ENCODE results near the gene ROGDI.

The ROGDI gene

DNA sequence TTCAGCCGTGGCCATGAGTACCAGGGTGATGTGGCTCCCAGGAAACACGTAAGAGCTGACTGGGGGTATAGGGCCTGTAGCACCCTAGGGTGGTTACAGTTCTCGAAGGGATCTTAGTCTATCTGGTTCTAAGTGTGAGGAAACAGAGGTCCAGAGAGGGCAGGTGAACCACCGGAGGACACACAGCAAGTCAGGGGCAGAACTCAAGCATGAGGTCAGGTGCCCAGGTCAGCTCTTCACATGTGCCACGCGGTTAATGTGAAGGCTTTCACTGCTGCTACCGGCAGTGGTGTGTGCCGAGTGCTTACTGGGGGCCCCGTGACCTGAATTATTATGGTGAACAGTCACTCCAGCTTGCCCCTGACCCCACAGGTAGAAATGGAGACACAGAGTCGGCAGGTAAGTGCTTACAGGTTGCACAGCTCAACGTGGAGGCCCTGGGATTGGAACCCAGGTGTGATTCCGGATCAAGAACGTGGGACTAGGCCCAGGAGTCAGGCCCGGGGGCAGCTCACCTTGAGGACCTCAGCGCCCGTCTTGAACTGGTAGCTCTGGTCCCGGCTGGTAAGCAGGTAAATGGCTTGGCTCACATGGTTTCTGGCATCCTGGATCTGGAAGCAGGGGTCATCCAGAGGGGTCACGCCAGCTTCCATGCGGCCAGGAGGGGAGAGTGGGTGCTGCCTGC is 3.1 kb downstream of the ROGDI start:
- no peak overlapping the region for H3K4me2 ChIP-seq (ENCODE audit: insufficient read depth, low read length, poor library complexity, severe bottlenecking)
- H2BK5ac ChIP-seq (ENCODE audit: low read length), result no peak overlapping the region
- H3K23ac ChIP-seq (ENCODE audit: low read depth, low read length, poor library complexity), result peak overlapping the region; percentile 65
- H3K27ac ChIP-seq (replicated peaks; ENCODE audit: low read length), result no peak overlapping the region
- peaks cover 15 to 19% of the 10 kb centered on the region in 2 donors for H3K36me3 ChIP-seq (replicated peaks in 1 of 2; ENCODE audit: control insufficient read depth in 2 of 2, insufficient read depth in 2 of 2, low read length in 2 of 2)
- H3K14ac ChIP-seq (ENCODE audit: low read length), result no peak overlapping the region
- peak overlapping the region; percentile 40 for H2AK5ac ChIP-seq (ENCODE audit: low read depth, low read length)
- H2BK15ac ChIP-seq (ENCODE audit: low read length), result no peak overlapping the region
- no peaks in the 10 kb centered on the region for H3K27me3 ChIP-seq (ENCODE audit: control insufficient read depth in 3 of 3, insufficient read depth in 3 of 3, low read depth in 1 of 3, low read length in 3 of 3)
- no peak overlapping the region for H2BK120ac ChIP-seq (ENCODE audit: low read depth, low read length)
- no peaks in the 10 kb centered on the region for H3K9me3 ChIP-seq (replicated peaks in 1 of 2; ENCODE audit: control insufficient read depth in 2 of 2, insufficient read depth in 1 of 2, low read depth in 1 of 2, low read length in 2 of 2)
- peaks cover 5 to 14% of the 10 kb centered on the region in 2 donors for H3K4me1 ChIP-seq (ENCODE audit: control insufficient read depth in 2 of 2, insufficient read depth in 1 of 2, low read depth in 1 of 2, low read length in 2 of 2)
- peaks cover 2% of the 10 kb centered on the region for H3K79me1 ChIP-seq (ENCODE audit: low read depth, low read length)
- no peak for DNase-seq (ENCODE audit: low spot score)
- H2BK12ac ChIP-seq (ENCODE audit: low read length), result peak overlapping the region; percentile 10
- H4K8ac ChIP-seq (ENCODE audit: low read depth, low read length), result no peak overlapping the region
- no peak overlapping the region for H4K91ac ChIP-seq (ENCODE audit: low read depth, low read length, poor library complexity)
- H3K9ac ChIP-seq (ENCODE audit: low read depth, low read length, poor library complexity), result no peak overlapping the region
- H3K18ac ChIP-seq (ENCODE audit: low read length), result no peak overlapping the region
- H2AFZ ChIP-seq (ENCODE audit: low read length), result no peak overlapping the region
- WGBS, 2 donors (ENCODE audit: extremely low coverage in 2 of 2, insufficient read length in 2 of 2, insufficient replicate concordance in 1 of 2), result no CpG with 5 or more reads among the region's 19 CpGs
- H3K4ac ChIP-seq (ENCODE audit: low read length), result no peak overlapping the region
- H3K4me3 ChIP-seq (ENCODE audit: low read length in 2 of 2), result no peak overlapping the region

DNA sequence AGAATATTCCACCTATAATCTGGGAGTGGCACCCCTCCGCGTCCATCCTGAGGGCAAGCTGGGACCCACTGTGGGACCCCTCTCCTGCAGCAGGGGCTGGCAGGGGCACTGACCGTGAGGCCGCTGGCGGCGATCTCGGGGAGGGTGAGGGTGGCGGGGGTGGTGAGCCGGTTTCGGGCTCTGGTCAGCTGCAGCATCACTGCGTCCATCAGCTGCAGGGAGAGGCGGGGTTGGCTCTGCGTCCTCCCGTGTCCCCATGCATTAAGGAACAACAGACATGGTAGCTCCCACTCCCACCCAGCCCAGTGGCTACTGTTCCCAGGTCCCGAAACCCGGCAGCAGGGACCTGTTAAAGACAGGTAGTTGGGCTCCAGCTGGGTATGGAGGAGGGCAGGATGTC is 4.0 kb downstream of the ROGDI start:
- Histone ChIP-seq H3K79me1 (ENCODE audit: low read depth, low read length) (peaks cover 2% of the 10 kb centered on the region), H3K4me3 (ENCODE audit: low read length in 2 of 2) (no peak overlapping the region)
- no peak for DNase-seq (ENCODE audit: low spot score)

DNA sequence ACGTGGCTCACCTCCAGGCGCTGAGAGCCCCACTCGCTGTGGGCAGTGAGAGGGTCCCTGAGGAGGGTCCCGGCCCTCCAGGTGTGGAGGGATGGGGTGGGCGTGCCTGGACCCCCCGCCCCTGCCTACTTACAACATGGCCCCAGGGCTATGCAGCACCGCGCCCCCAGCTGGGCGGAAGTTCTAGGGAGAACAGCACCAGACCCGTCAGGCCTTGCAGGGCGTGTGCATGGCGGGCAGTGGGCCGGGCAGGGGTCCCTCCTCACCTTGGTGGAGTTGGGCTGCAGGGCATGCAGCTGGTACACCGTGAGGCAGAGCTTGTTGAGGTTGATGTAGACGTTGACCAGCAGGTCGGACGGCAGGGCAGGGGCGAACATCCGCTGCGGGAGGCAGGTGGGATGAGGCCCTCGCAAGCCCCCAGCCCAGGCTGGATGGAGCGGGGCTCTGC is 4.6 kb downstream of the ROGDI start:
- H2AFZ ChIP-seq (ENCODE audit: low read length), result no peak overlapping the region
- no peak overlapping the region for H3K4ac ChIP-seq (ENCODE audit: low read length)
- no peak overlapping the region for H2BK120ac ChIP-seq (ENCODE audit: low read depth, low read length)
- H3K18ac ChIP-seq (ENCODE audit: low read length), result no peak overlapping the region
- peak overlapping the region; percentile 82 for H3K14ac ChIP-seq (ENCODE audit: low read length)
- H3K9ac ChIP-seq (ENCODE audit: low read depth, low read length, poor library complexity), result peak overlapping the region; percentile 60
- no peaks in the 10 kb centered on the region for H3K9me3 ChIP-seq (replicated peaks in 1 of 2; ENCODE audit: control insufficient read depth in 2 of 2, insufficient read depth in 1 of 2, low read depth in 1 of 2, low read length in 2 of 2)
- H3K4me3 ChIP-seq (ENCODE audit: low read length in 2 of 2), result peak overlapping the region in 1 of 2 donors; percentile 28
- no peak overlapping the region for H3K4me2 ChIP-seq (ENCODE audit: insufficient read depth, low read length, poor library complexity, severe bottlenecking)
- no peak overlapping the region for H4K8ac ChIP-seq (ENCODE audit: low read depth, low read length)
- no peak for DNase-seq (ENCODE audit: low spot score)
- peaks cover 2% of the 10 kb centered on the region for H3K79me1 ChIP-seq (ENCODE audit: low read depth, low read length)
- H2AK5ac ChIP-seq (ENCODE audit: low read depth, low read length), result no peak overlapping the region
- H3K36me3 ChIP-seq (replicated peaks in 1 of 2; ENCODE audit: control insufficient read depth in 2 of 2, insufficient read depth in 2 of 2, low read length in 2 of 2), result peaks cover 10 to 14% of the 10 kb centered on the region in 2 donors
- H3K27me3 ChIP-seq (ENCODE audit: control insufficient read depth in 3 of 3, insufficient read depth in 3 of 3, low read depth in 1 of 3, low read length in 3 of 3), result no peaks in the 10 kb centered on the region
- no peak overlapping the region for H2BK15ac ChIP-seq (ENCODE audit: low read length)
- no peak overlapping the region for H2BK5ac ChIP-seq (ENCODE audit: low read length)
- peak overlapping the region; percentile 65 for H3K23ac ChIP-seq (ENCODE audit: low read depth, low read length, poor library complexity)
- no peak overlapping the region for H2BK12ac ChIP-seq (ENCODE audit: low read length)
- H3K27ac ChIP-seq (replicated peaks; ENCODE audit: low read length), result no peak overlapping the region
- no CpG with 5 or more reads among the region's 22 CpGs for WGBS, 2 donors (ENCODE audit: extremely low coverage in 2 of 2, insufficient read length in 2 of 2, insufficient replicate concordance in 1 of 2)
- peaks cover 5 to 7% of the 10 kb centered on the region in 2 donors for H3K4me1 ChIP-seq (ENCODE audit: control insufficient read depth in 2 of 2, insufficient read depth in 1 of 2, low read depth in 1 of 2, low read length in 2 of 2)
- H4K91ac ChIP-seq (ENCODE audit: low read depth, low read length, poor library complexity), result no peak overlapping the region

More for the DNA sequence above, 4.0 kb downstream of the ROGDI start:
- Histone ChIP-seq H3K27ac (replicated peaks; ENCODE audit: low read length) (no peak overlapping the region), H3K18ac (ENCODE audit: low read length) (no peak overlapping the region), H3K36me3 (replicated peaks in 1 of 2; ENCODE audit: control insufficient read depth in 2 of 2, insufficient read depth in 2 of 2, low read length in 2 of 2) (peaks cover 10 to 14% of the 10 kb centered on the region in 2 donors), H2BK12ac (ENCODE audit: low read length) (peak overlapping the region; percentile 10), H2AFZ (ENCODE audit: low read length) (no peak overlapping the region), H2BK15ac (ENCODE audit: low read length) (no peak overlapping the region), H3K9me3 (replicated peaks in 1 of 2; ENCODE audit: control insufficient read depth in 2 of 2, insufficient read depth in 1 of 2, low read depth in 1 of 2, low read length in 2 of 2) (no peaks in the 10 kb centered on the region), H2BK120ac (ENCODE audit: low read depth, low read length) (no peak overlapping the region), H2BK5ac (ENCODE audit: low read length) (no peak overlapping the region), H2AK5ac (ENCODE audit: low read depth, low read length) (peak overlapping the region; percentile 13), H4K91ac (ENCODE audit: low read depth, low read length, poor library complexity) (no peak overlapping the region), H3K23ac (ENCODE audit: low read depth, low read length, poor library complexity) (no peak overlapping the region), H3K14ac (ENCODE audit: low read length) (no peak overlapping the region), H3K4me2 (ENCODE audit: insufficient read depth, low read length, poor library complexity, severe bottlenecking) (no peak overlapping the region), H3K4ac (ENCODE audit: low read length) (no peak overlapping the region), H4K8ac (ENCODE audit: low read depth, low read length) (no peak overlapping the region), H3K4me1 (ENCODE audit: control insufficient read depth in 2 of 2, insufficient read depth in 1 of 2, low read depth in 1 of 2, low read length in 2 of 2) (peaks cover 5 to 11% of the 10 kb centered on the region in 2 donors), H3K9ac (ENCODE audit: low read depth, low read length, poor library complexity) (no peak overlapping the region), H3K27me3 (ENCODE audit: control insufficient read depth in 3 of 3, insufficient read depth in 3 of 3, low read depth in 1 of 3, low read length in 3 of 3) (no peaks in the 10 kb centered on the region)
- WGBS, 2 donors (ENCODE audit: extremely low coverage in 2 of 2, insufficient read length in 2 of 2, insufficient replicate concordance in 1 of 2), result no CpG with 5 or more reads among the region's 16 CpGs

DNA sequence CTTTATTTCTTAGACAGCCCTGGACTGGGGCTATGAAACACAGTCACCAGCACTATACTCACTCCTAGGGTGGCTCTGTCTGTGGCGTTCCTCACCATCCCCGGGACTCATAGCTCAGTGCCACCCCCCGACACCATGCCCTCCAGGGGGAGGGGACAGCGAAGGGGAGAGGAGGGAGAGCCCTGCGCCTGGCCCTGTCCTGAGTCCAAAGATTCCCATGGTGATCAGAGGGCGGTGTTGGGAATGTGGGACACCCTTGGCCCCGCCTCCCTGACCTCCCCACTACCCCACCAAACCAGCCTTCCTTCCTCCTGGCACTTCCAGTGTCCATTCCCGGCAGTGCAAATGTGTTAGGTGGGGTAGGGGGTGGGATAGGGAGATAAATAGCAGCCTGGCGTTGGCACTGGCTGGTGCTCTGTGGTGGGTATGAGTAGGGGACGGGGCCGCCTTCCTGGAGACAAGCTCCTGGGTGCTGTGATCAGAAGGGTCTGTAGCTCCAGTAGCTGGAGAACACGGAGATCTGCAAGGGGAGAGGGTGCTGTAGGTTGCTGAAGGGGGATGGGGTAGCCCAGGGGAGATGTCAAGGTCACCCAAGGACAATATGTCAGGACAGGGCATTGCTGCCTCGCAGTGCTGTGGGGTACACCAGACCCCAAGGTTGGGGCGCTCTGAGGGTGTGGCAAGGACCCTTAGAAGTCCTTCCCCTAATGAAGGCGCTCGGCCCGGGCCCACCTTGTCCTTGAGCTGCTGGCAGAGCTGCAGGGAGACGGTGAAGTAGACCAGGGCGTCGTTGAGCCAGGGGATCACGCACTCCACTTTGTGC is 5.2 kb downstream of the ROGDI start:
- no CpG with 5 or more reads among the region's 21 CpGs for WGBS, 2 donors (ENCODE audit: extremely low coverage in 2 of 2, insufficient read length in 2 of 2, insufficient replicate concordance in 1 of 2)
- no peak overlapping the region for H3K4ac ChIP-seq (ENCODE audit: low read length)
- H2BK15ac ChIP-seq (ENCODE audit: low read length), result no peak overlapping the region
- no peaks in the 10 kb centered on the region for H3K27me3 ChIP-seq (ENCODE audit: control insufficient read depth in 3 of 3, insufficient read depth in 3 of 3, low read depth in 1 of 3, low read length in 3 of 3)
- no peak overlapping the region for H4K8ac ChIP-seq (ENCODE audit: low read depth, low read length)
- H3K18ac ChIP-seq (ENCODE audit: low read length), result no peak overlapping the region
- H2BK12ac ChIP-seq (ENCODE audit: low read length), result no peak overlapping the region
- no peak for DNase-seq (ENCODE audit: low spot score)
- H3K23ac ChIP-seq (ENCODE audit: low read depth, low read length, poor library complexity), result peak overlapping the region; percentile 65
- peaks cover 5 to 7% of the 10 kb centered on the region in 2 donors for H3K4me1 ChIP-seq (ENCODE audit: control insufficient read depth in 2 of 2, insufficient read depth in 1 of 2, low read depth in 1 of 2, low read length in 2 of 2)
- H3K27ac ChIP-seq (replicated peaks; ENCODE audit: low read length), result no peak overlapping the region
- peaks cover 10 to 14% of the 10 kb centered on the region in 2 donors for H3K36me3 ChIP-seq (replicated peaks in 1 of 2; ENCODE audit: control insufficient read depth in 2 of 2, insufficient read depth in 2 of 2, low read length in 2 of 2)
- H3K4me3 ChIP-seq (ENCODE audit: low read length in 2 of 2), result no peak overlapping the region
- H3K9me3 ChIP-seq (replicated peaks in 1 of 2; ENCODE audit: control insufficient read depth in 2 of 2, insufficient read depth in 1 of 2, low read depth in 1 of 2, low read length in 2 of 2), result no peaks in the 10 kb centered on the region
- H2BK5ac ChIP-seq (ENCODE audit: low read length), result peak overlapping the region; percentile 53
- no peak overlapping the region for H3K4me2 ChIP-seq (ENCODE audit: insufficient read depth, low read length, poor library complexity, severe bottlenecking)
- H3K14ac ChIP-seq (ENCODE audit: low read length), result peak overlapping the region; percentile 82
- no peak overlapping the region for H2AFZ ChIP-seq (ENCODE audit: low read length)
- H2BK120ac ChIP-seq (ENCODE audit: low read depth, low read length), result no peak overlapping the region
- H3K79me1 ChIP-seq (ENCODE audit: low read depth, low read length), result peaks cover 2% of the 10 kb centered on the region
- no peak overlapping the region for H4K91ac ChIP-seq (ENCODE audit: low read depth, low read length, poor library complexity)
- no peak overlapping the region for H3K9ac ChIP-seq (ENCODE audit: low read depth, low read length, poor library complexity)
- H2AK5ac ChIP-seq (ENCODE audit: low read depth, low read length), result no peak overlapping the region
